Stomach smooth muscle (tissue), 2 donors: ENCODE measurements around the gene CENPP.
A peak's percentile ranks its signal among the peaks of the same experiment; 100 is the strongest.

ENCODE experiments used
- H3K27ac ChIP-seq: one replicate; pipeline ENCODE4 v1.7.0; 2013; ENCODE audit warnings: mild to moderate bottlenecking, low read length, inconsistent platforms
- H3K27me3 ChIP-seq, 2 donors: one replicate each; pipeline ENCODE4 v1.7.0; 2013; ENCODE audit warnings: low read length in 2 of 2; ENCODE audit not compliant: insufficient read depth in 2 of 2, control insufficient read depth in 1 of 2
- H3K36me3 ChIP-seq, 2 donors: one replicate each; pipeline ENCODE4 v1.7.0; 2013; ENCODE audit warnings: low read length in 2 of 2; ENCODE audit not compliant: control insufficient read depth in 2 of 2, insufficient read depth in 2 of 2
- H3K4me1 ChIP-seq: one replicate; pipeline ENCODE4 v1.7.0; 2013; ENCODE audit warnings: low read length; ENCODE audit not compliant: control insufficient read depth, insufficient read depth
- H3K4me3 ChIP-seq, 2 donors: one replicate each; pipeline ENCODE4 v1.7.0; 2013; ENCODE audit warnings: low read length in 2 of 2
- H3K9ac ChIP-seq, 2 donors: one replicate each; pipeline ENCODE4 v1.7.0; 2013; ENCODE audit warnings: low read length in 2 of 2, mild to moderate bottlenecking in 1 of 2
- H3K9me3 ChIP-seq, 2 donors: one replicate each; pipeline ENCODE4 v1.7.0; 2013; ENCODE audit warnings: low read length in 2 of 2; ENCODE audit not compliant: control insufficient read depth in 2 of 2
- donor health status: healthy.
- donor health status: Pancreatic carcinoma.

CENPP gene

DNA sequence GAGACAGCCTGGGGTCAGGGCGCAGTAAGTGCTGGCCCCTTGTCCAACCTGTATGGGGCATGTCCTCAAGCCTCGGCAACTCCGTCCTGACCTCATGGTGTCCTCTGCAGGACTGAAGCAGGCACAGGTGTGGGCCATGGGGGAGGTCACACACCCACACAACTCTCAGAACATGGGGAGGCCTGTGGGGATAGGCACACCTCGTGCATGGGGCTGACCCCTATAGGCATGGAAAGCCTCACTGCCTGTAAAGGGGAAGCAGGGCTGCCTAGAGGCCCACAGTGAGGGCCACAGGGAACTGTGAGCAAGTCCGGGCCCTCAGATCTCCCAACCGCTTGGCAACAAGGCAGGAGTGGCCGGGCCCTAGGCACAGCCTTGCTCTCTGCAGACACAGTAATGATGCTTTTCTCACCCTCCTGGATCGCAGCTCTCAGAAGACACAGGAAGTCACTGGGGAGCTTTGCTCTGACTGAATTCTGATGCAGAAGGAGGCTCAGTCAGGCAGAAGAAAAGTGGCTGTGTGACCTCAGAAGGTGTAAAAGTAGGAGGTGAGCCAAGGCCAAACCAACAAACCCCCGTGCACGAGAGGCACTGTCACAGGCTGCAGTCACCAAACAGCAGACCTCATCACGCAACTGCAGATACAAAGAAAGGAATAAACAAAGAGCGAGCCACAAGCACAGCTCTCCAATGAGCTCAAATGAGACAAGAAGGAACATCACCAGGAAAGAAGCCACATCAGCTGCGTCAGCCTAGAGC lies 338.8 kb downstream of the CENPP start:
- H3K27ac ChIP-seq = no peak overlapping the region
- H3K27me3 ChIP-seq = no peaks in the 10 kb centered on the region
- no peak overlapping the region for H3K9ac ChIP-seq
- H3K9me3 ChIP-seq = no peaks in the 10 kb centered on the region
- peaks cover 6 to 9% of the 10 kb centered on the region in 2 donors for H3K36me3 ChIP-seq
- H3K4me3 ChIP-seq = no peak overlapping the region
- peaks cover 16% of the 10 kb centered on the region for H3K4me1 ChIP-seq

DNA sequence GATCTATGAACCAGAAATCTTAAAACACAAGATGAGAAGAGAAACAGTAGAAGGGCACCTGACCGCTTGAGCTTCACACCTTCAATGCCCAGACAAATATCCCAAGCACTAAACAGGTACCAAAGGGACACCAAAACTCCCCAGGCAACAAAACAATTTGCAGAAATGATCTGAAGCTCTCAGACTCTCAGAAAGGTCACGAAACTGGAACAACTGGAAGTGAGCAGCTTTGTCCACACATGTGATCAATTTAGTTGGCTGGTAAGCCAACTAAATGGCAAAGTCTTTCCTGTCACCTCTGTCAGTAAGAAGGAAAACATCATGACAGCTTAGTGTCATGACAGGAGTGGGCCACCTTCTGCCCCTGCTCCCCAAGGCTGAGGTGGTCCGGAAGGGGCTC lies 340.1 kb downstream of the CENPP start:
- H3K9me3 ChIP-seq = no peaks in the 10 kb centered on the region
- H3K4me3 ChIP-seq = no peak overlapping the region
- peaks cover 6 to 9% of the 10 kb centered on the region in 2 donors for H3K36me3 ChIP-seq
- no peaks in the 10 kb centered on the region for H3K27me3 ChIP-seq
- no peak overlapping the region for H3K9ac ChIP-seq
- H3K4me1 ChIP-seq = peaks cover 19% of the 10 kb centered on the region
- no peak overlapping the region for H3K27ac ChIP-seq

DNA sequence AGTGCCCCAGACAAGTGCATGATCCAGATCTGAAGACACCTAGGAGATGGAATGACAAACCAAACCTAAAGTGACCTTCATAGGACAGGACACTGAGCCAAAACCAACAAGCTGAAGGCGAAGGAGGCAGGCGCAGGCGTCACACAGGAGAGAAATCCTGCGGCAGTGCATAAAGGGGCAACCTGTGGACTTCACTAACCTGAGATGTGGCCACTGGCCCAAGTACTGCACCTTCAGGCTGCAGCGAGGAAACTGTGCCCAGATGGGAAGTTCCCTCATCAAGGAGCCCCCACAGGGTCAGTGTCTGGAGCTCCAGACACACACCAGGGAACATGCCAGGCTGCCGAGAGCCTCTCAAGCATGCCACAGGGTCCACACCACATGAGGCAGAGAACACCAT lies 340.5 kb downstream of the CENPP start:
- Histone ChIP-seq H3K9ac (no peak overlapping the region), H3K36me3 (peaks cover 6 to 9% of the 10 kb centered on the region in 2 donors), H3K9me3 (no peaks in the 10 kb centered on the region), H3K4me1 (peaks cover 21% of the 10 kb centered on the region), H3K27me3 (no peaks in the 10 kb centered on the region), H3K27ac (no peak overlapping the region), H3K4me3 (no peak overlapping the region)

DNA sequence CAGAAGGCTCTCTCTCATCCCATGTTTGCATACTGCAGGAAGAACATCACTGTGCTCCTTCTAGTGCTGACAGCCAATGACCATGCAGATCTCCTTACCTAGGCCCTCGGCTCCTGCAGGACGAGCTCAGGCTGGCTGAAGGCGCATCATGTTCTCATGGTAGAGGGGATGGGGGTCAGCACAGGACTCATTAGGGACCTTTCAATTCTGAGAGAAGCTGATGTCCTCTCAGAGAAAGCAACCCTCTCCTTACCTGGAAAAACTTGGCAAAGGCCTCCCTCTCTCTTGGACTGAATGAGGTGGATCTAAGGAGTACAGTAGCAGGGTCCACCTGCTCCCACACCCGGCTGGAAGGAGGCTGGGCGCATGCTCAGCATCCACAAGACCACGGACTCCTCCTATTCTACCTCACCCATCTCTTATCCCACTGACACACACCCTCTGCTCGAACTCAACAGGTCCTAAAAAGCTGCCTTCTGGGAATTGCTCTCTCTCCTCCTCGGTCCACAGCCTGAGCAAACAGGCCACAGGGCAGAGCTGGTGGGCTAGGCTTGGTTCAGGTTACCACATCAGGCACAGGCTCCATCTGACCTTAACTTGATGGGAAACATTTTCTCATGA lies 341.3 kb downstream of the CENPP start:
- Histone ChIP-seq H3K27ac (no peak overlapping the region), H3K4me1 (peaks cover 24% of the 10 kb centered on the region), H3K4me3 (no peak overlapping the region), H3K27me3 (no peaks in the 10 kb centered on the region), H3K36me3 (peaks cover 6 to 9% of the 10 kb centered on the region in 2 donors), H3K9ac (no peak overlapping the region), H3K9me3 (no peaks in the 10 kb centered on the region)

DNA sequence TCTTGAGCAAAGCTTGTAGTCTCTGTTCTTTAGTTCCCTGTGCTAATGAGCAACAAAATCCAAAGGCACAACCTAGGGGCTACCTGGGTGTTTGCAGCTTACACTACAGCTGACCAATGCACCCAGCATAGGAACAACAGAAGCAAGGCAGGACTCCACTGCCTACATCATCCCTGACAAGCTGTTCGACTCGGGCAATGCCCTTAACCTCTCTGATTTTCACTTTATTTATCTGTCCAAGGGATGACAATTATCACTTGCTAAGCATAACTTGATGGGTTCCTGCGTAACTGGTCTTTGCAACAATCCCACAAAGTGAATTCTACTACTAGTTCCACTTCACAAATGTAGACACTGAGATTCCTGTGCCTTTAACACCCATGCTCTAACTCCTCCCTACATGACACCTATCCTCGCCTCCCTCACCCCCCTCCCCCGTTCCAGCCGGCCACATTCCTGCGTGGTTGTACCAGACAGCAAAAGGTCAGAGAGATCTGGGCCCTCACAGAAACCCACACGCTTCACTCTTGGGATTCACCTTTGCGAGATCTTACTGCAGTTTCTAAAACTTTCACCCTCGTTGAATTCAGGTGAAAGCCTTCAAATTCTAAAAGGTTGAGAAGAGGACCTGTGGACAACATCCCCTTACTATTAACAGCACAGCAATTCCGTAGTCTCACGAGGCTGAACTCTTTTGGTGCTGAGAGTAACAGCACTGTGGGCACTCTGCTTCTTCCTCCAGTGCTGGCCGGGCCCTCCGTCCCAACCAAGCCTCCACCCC lies 343.2 kb downstream of the CENPP start:
- Histone ChIP-seq H3K27ac (peak overlapping the region; percentile 74), H3K4me1 (peaks cover 24% of the 10 kb centered on the region), H3K9me3 (no peaks in the 10 kb centered on the region), H3K4me3 (peak overlapping the region; percentile 94 to 99), H3K27me3 (no peaks in the 10 kb centered on the region), H3K9ac (peak overlapping the region; percentile 79 to 92), H3K36me3 (peaks cover 5 to 6% of the 10 kb centered on the region in 2 donors)

DNA sequence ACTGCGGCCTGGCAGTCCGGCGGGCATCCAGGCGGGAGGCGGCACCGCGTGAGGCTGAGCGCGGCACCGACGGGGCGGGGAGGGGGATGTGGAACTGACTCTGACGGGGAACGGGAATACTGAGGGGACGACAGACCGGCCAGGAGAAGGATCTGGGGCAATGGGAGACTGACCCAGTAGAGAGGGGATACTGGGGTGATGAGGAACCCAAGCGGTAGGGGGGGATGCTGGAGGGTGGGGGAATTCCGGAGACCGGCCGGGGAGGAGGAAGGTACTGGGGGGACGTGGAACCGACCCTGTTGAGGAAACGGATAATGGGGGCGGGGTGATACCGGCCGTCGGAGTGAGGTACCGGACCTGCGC lies 343.8 kb downstream of the CENPP start:
- Histone ChIP-seq H3K4me1 (peaks cover 24% of the 10 kb centered on the region), H3K9ac (peak overlapping the region; percentile 79 to 92), H3K4me3 (peak overlapping the region; percentile 94 to 99), H3K27ac (peak overlapping the region; percentile 74), H3K9me3 (no peaks in the 10 kb centered on the region), H3K27me3 (no peaks in the 10 kb centered on the region), H3K36me3 (peaks cover 5 to 6% of the 10 kb centered on the region in 2 donors)
